ENCODE results near the gene SLC25A19. TPM values are rescaled to one million over a fixed set of nuclear protein-coding genes. Genes with fewer than 3 reads are reported as not detected.

The SLC25A19 gene
- total and polyA plus RNA-seq, 2 of the 8 experiments (the other 6 are each of a cell fraction or from before 2014, with no cell fraction given), result 28.6 to 32.6 TPM

- TF ChIP-seq HDAC6 (IDR thresholded peaks at IDR 0.05; ENCODE audit: low read depth, low read length) (no peak), GTF2F1 (IDR thresholded peaks at IDR 0.05; ENCODE audit: borderline replicate concordance, low read depth, low read length) (no peak), ATF3 (IDR thresholded peaks at IDR 0.05; ENCODE audit: insufficient read depth, low read depth, low read length) (no peak)
- TF ChIP-seq, protein P1, sequence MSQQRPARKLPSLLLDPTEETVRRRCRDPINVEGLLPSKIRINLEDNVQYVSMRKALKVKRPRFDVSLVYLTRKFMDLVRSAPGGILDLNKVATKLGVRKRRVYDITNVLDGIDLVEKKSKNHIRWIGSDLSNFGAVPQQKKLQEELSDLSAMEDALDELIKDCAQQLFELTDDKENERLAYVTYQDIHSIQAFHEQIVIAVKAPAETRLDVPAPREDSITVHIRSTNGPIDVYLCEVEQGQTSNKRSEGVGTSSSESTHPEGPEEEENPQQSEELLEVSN (IDR thresholded peaks at IDR 0.05), result no peak
- POLR2A ChIA-PET (ENCODE audit: partially characterized antibody), result interaction anchor here (1.3 kb wide), 1 partner anchor 39 kb away, joined by 3 read pairs; the partner anchor contains the start of genes GGA3 and MRPS7
- no peak for FAIRE-seq
Observed at GRCh38 chr17:75301049-75301448, 11.8 kb upstream of the SLC25A19 start.

More at GRCh38 chr17:75301049-75301448, 11.8 kb upstream of the SLC25A19 start:
- no peak overlapping the region for H2BK12ac ChIP-seq (ENCODE audit: low read depth, low read length)
- H3K27me3 ChIP-seq (replicated peaks in 1 of 4; ENCODE audit: control insufficient read depth in 3 of 4, extremely low read depth in 1 of 4, insufficient read depth in 3 of 4, low read length in 3 of 4), result no peaks in the 10 kb centered on the region
- no peak overlapping the region for H3K4me3 ChIP-seq (ENCODE audit: extremely low read depth in 1 of 4, insufficient read depth in 2 of 4, low read depth in 3 of 4, low read length in 4 of 4)
- H2BK20ac ChIP-seq (ENCODE audit: low read length), result no peak overlapping the region
- no peak overlapping the region for H3K14ac ChIP-seq (ENCODE audit: insufficient read length)
- H3K36me3 ChIP-seq (ENCODE audit: control insufficient read depth in 2 of 4, insufficient read depth in 4 of 4, low read length in 3 of 4), result no peaks in the 10 kb centered on the region
- no peaks in the 10 kb centered on the region for H3K4me1 ChIP-seq (replicated peaks in 1 of 4; ENCODE audit: control insufficient read depth in 3 of 4, insufficient read depth in 4 of 4, low read length in 3 of 4)
- no peaks in the 10 kb centered on the region for H3K79me2 ChIP-seq (ENCODE audit: control insufficient read depth in 1 of 2, insufficient read depth in 2 of 2, low read length in 2 of 2)
- H3K23ac ChIP-seq (ENCODE audit: insufficient read length), result no peak overlapping the region
- H3K79me1 ChIP-seq (ENCODE audit: low read depth, low read length), result no peaks in the 10 kb centered on the region
- H3K27ac ChIP-seq (ENCODE audit: low read depth, low read length), result no peak overlapping the region
- no peak overlapping the region for H3K4me2 ChIP-seq (ENCODE audit: insufficient read depth in 1 of 2, low read depth in 2 of 2, low read length in 2 of 2)
- H3K56ac ChIP-seq (replicated peaks; ENCODE audit: insufficient read length, low read depth, low read length), result no peak overlapping the region
- H3K4ac ChIP-seq (replicated peaks; ENCODE audit: insufficient read length, low read depth, low read length), result no peak overlapping the region
- no peak overlapping the region for H4K91ac ChIP-seq (replicated peaks; ENCODE audit: insufficient read length, low read length)
- DNase-seq (ENCODE audit: low read depth in 1 of 2, low spot score in 2 of 2), result no peak
- no peak overlapping the region for H3K9ac ChIP-seq (replicated peaks in 1 of 4; ENCODE audit: extremely low read depth in 1 of 4, low read depth in 3 of 4, low read length in 3 of 4)
- no peak overlapping the region for H2BK5ac ChIP-seq (ENCODE audit: low read depth, low read length)
- no peak overlapping the region for H2BK120ac ChIP-seq (replicated peaks; ENCODE audit: low read depth, low read length)
- CTCF ChIA-PET (ENCODE audit: partially characterized antibody), result interaction anchor here (0.6 to 1.1 kb wide), 3 partner anchors 12 to 54 kb away, joined by 3 read pairs; partner anchors contain the start of gene SLC25A19
- H4K5ac ChIP-seq (ENCODE audit: insufficient read length, low read depth, low read length), result no peak overlapping the region
- H2AK5ac ChIP-seq (ENCODE audit: low read depth, low read length), result no peak overlapping the region
- no peaks in the 10 kb centered on the region for H4K20me1 ChIP-seq (replicated peaks in 1 of 2; ENCODE audit: control insufficient read depth in 1 of 2, insufficient read depth in 2 of 2, low read length in 2 of 2)
- H3K9me3 ChIP-seq (ENCODE audit: insufficient read depth in 2 of 2, low read depth in 1 of 2, low read length in 1 of 2), result no peaks in the 10 kb centered on the region
- H3K23me2 ChIP-seq (ENCODE audit: low read depth, low read length), result no peaks in the 10 kb centered on the region
- no peak overlapping the region for H2BK15ac ChIP-seq (ENCODE audit: low read length)
- H3K18ac ChIP-seq (ENCODE audit: extremely low read depth, low read length), result no peak overlapping the region
- no peak overlapping the region for H2AFZ ChIP-seq (ENCODE audit: low read length)
- 90% methylated on average over 9 of the region's 9 CpGs; no CpG with 5 or more reads in 1 of the 2 experiments for WGBS, 2 experiments (ENCODE audit: extremely low coverage in 1 of 2, insufficient coverage in 1 of 2, insufficient read length in 1 of 2, insufficient replicate concordance in 2 of 2, low coverage in 1 of 2, low lambda C conversion rate in 2 of 2, missing lambda C conversion rate in 1 of 2)
- no peak overlapping the region for H4K8ac ChIP-seq (ENCODE audit: extremely low read depth, insufficient read depth, low read length)
